ENCODE data around the gene DNAJC18.
"Not testable (repeated sequence)": the region's sequence is repeated elsewhere in the genome, so short reads cannot be mapped to it uniquely, and the experiment has no call there.

DNAJC18 gene

GRCh38 chr5:139387611-139388197 is 51.6 kb downstream of the DNAJC18 start:
- TF ChIP-seq GATA1 (IDR thresholded peaks at IDR 0.05; ENCODE audit: low read depth, low read length) (no peak), POLR2A (IDR thresholded peaks at IDR 0.05; ENCODE audit: low read length) (no peak)
- DNase-seq, result no peak

GRCh38 chr5:139386956-139387355 is 52.4 kb downstream of the DNAJC18 start:
- DNase-seq, result not testable (repeated sequence)

- no peak for DNase-seq
- TF ChIP-seq GATA1 (IDR thresholded peaks at IDR 0.05; ENCODE audit: low read depth, low read length) (no peak), POLR2A (IDR thresholded peaks at IDR 0.05; ENCODE audit: low read length) (no peak)
Observed at GRCh38 chr5:139386050-139386438, 53.3 kb downstream of the DNAJC18 start.

- peak; percentile 16 to 40 for DNase-seq
- no peak for TF ChIP-seq GATA1 (IDR thresholded peaks at IDR 0.05; ENCODE audit: low read depth, low read length)
- no peak for TF ChIP-seq POLR2A (IDR thresholded peaks at IDR 0.05; ENCODE audit: low read length)
Observed at GRCh38 chr5:139385061-139386049, 54.0 kb downstream of the DNAJC18 start.

GRCh38 chr5:139384591-139385051 is 54.7 kb downstream of the DNAJC18 start:
- DNase-seq, result no peak
- TF ChIP-seq GATA1 (IDR thresholded peaks at IDR 0.05; ENCODE audit: low read depth, low read length) (no peak), POLR2A (IDR thresholded peaks at IDR 0.05; ENCODE audit: low read length) (no peak)

- TF ChIP-seq POLR2A (IDR thresholded peaks at IDR 0.05; ENCODE audit: low read length) (no peak), GATA1 (IDR thresholded peaks at IDR 0.05; ENCODE audit: low read depth, low read length) (no peak)
Observed at GRCh38 chr5:139383993-139384590, 55.2 kb downstream of the DNAJC18 start.

GRCh38 chr5:139383275-139383992 is 55.9 kb downstream of the DNAJC18 start, which contains the start of gene SLC23A1:
Gene SLC23A1, minus strand, starts transcription at chr5:139383297. Its CDS starts 44 bp downstream, at chr5:139383253.
- no peak for DNase-seq
- no peak for TF ChIP-seq GATA1 (IDR thresholded peaks at IDR 0.05; ENCODE audit: low read depth, low read length)
- no peak for TF ChIP-seq POLR2A (IDR thresholded peaks at IDR 0.05; ENCODE audit: low read length)

More at GRCh38 chr5:139383993-139384590, 55.2 kb downstream of the DNAJC18 start:
- DNase-seq, result no peak

- no peak for DNase-seq
- TF ChIP-seq GATA1 (IDR thresholded peaks at IDR 0.05; ENCODE audit: low read depth, low read length) (no peak), POLR2A (IDR thresholded peaks at IDR 0.05; ENCODE audit: low read length) (no peak)
Observed at GRCh38 chr5:139382807-139383206, 56.5 kb downstream of the DNAJC18 start.

- no peak for DNase-seq
- no peak for TF ChIP-seq GATA1 (IDR thresholded peaks at IDR 0.05; ENCODE audit: low read depth, low read length)
- TF ChIP-seq POLR2A (IDR thresholded peaks at IDR 0.05; ENCODE audit: low read length), result no peak
Observed at GRCh38 chr5:139381837-139382761, 57.2 kb downstream of the DNAJC18 start.

- no peak for DNase-seq
- TF ChIP-seq GATA1 (IDR thresholded peaks at IDR 0.05; ENCODE audit: low read depth, low read length) (no peak), POLR2A (IDR thresholded peaks at IDR 0.05; ENCODE audit: low read length) (no peak)
Observed at GRCh38 chr5:139379626-139380449, 59.5 kb downstream of the DNAJC18 start.

- DNase-seq, result no peak
- no peak for TF ChIP-seq GATA1 (IDR thresholded peaks at IDR 0.05; ENCODE audit: low read depth, low read length)
- TF ChIP-seq POLR2A (IDR thresholded peaks at IDR 0.05; ENCODE audit: low read length), result no peak
Observed at GRCh38 chr5:139378941-139379361, 60.4 kb downstream of the DNAJC18 start.
